Sigmoid colon (tissue), 7 donors: Measurements from ENCODE around the gene C9. TPM values are rescaled to one million over a fixed set of nuclear protein-coding genes. Genes with fewer than 3 reads are reported as not detected.
"Not testable (repeated sequence)": the region's sequence is repeated elsewhere in the genome, so short reads cannot be mapped to it uniquely, and the experiment has no call there.

Source experiments
- DNase-seq: peaks from one replicate; pipeline ENCODE4 v3.0.0-alpha.2; 2019
- H3K27ac ChIP-seq, 4 donors: fragments of 200-600 bp; sonication (generic); one replicate each; pipeline ENCODE4 v1.5.1; 2016 to 2019; ENCODE audit warnings: mild to moderate bottlenecking in 1 of 4
- H3K27me3 ChIP-seq, 3 donors: fragments of 200-600 bp; sonication (generic); one replicate each; pipeline ENCODE4 v1.5.1; 2019; ENCODE audit warnings: mild to moderate bottlenecking in 1 of 3
- H3K36me3 ChIP-seq, 4 donors: fragments of 200-600 bp; sonication (generic); one replicate each; pipeline ENCODE4 v1.5.1; 2016 to 2019
- H3K4me1 ChIP-seq, 4 donors: fragments of 200-600 bp; sonication (generic); one replicate each; pipeline ENCODE4 v1.5.1; 2017 to 2019
- H3K4me3 ChIP-seq, 4 donors: fragments of 200-600 bp; sonication (generic); one replicate each; pipeline ENCODE4 v1.5.1; 2017 to 2019; ENCODE audit warnings: mild to moderate bottlenecking in 2 of 4, moderate library complexity in 1 of 4
- H3K9me3 ChIP-seq, 4 donors: fragments of 200-600 bp in 3 of 4; sonication (generic) in 3 of 4; one replicate each; pipeline versions ENCODE4 v1.5.1 to v1.6.1; 2013 to 2019
- EP300 ChIP-seq, 4 donors: sonication (generic); formaldehyde crosslinking; IDR thresholded peaks; one replicate each; pipeline ENCODE4 v1.6.1; 2017; ENCODE audit warnings: antibody characterized with exemption in 4 of 4
- POLR2A ChIP-seq, 2 donors: fragments of 450-650 bp; IDR thresholded peaks; one replicate each; pipeline ENCODE4 v1.6.1; 2016; ENCODE audit warnings: antibody characterized with exemption in 2 of 2, mild to moderate bottlenecking in 2 of 2, moderate library complexity in 2 of 2
- POLR2AphosphoS5 ChIP-seq, 4 donors: sonication (generic); formaldehyde crosslinking; IDR thresholded peaks; one replicate each; pipeline ENCODE4 v1.6.1; 2017; ENCODE audit warnings: antibody characterized with exemption in 4 of 4
- WGBS, 2 donors: extraction: QIAGEN DNeasy Blood & Tissue Kit; methylation state at CpG; one replicate each; pipeline ENCODE4 v1.1.7; 2013; 5-methylcytosine and 5-hydroxymethylcytosine counted together
- intact Hi-C: fragments of 100-400 bp; cut with DNase I; formaldehyde crosslinking; loops from one replicate; pipeline ENCODE4 v1.15.1; 2023
- polyA plus RNA-seq, 3 donors: library from polyadenylated mRNA; stranded (reverse); fragments of 200-250 nt; gene quantifications; one replicate each; pipeline ENCODE4 v1.2.3, GENCODE V29; 2013
- total RNA-seq, 4 donors: library from RNA; depleted of rRNA; stranded (reverse); fragments of >200 nt; gene quantifications; one replicate each; pipeline ENCODE4 v1.1.0, GENCODE V29; 2016
- TF ChIP-seq, protein P1 (sequence below), 4 experiments: fragments of 450-650 bp in 3 of 4; fragments of 200-600 bp in 1 of 4; IDR thresholded peaks; one replicate each; pipeline ENCODE4 v1.5.1; 2016 to 2019; ENCODE audit warnings: antibody characterized with exemption in 4 of 4, mild to moderate bottlenecking in 3 of 4, moderate library complexity in 2 of 4
- donor health status: healthy with polysubstance abuse.
- donor health status: Bipolar disorder and iron deficiency.
- donor health status: healthy.

The C9 gene
- total and polyA plus RNA-seq, 7 donors, result 0.06 TPM; not detected in 6

- intact Hi-C loops, result no loop called here
- WGBS, 2 donors, result 19 to 24% methylated on average over 2 of the region's 2 CpGs
- no peak for TF ChIP-seq POLR2A (IDR thresholded peaks at IDR 0.05)
- no peak for TF ChIP-seq POLR2AphosphoS5 (IDR thresholded peaks at IDR 0.05)
- TF ChIP-seq, protein P1, sequence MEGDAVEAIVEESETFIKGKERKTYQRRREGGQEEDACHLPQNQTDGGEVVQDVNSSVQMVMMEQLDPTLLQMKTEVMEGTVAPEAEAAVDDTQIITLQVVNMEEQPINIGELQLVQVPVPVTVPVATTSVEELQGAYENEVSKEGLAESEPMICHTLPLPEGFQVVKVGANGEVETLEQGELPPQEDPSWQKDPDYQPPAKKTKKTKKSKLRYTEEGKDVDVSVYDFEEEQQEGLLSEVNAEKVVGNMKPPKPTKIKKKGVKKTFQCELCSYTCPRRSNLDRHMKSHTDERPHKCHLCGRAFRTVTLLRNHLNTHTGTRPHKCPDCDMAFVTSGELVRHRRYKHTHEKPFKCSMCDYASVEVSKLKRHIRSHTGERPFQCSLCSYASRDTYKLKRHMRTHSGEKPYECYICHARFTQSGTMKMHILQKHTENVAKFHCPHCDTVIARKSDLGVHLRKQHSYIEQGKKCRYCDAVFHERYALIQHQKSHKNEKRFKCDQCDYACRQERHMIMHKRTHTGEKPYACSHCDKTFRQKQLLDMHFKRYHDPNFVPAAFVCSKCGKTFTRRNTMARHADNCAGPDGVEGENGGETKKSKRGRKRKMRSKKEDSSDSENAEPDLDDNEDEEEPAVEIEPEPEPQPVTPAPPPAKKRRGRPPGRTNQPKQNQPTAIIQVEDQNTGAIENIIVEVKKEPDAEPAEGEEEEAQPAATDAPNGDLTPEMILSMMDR (IDR thresholded peaks at IDR 0.05), result no peak
- Histone ChIP-seq H3K9me3 (no peaks in the 10 kb centered on the region), H3K36me3 (no peaks in the 10 kb centered on the region), H3K27ac (peak overlapping the region; percentile 29 to 40 (median 30)), H3K27me3 (no peaks in the 10 kb centered on the region), H3K4me1 (no peaks in the 10 kb centered on the region), H3K4me3 (no peak overlapping the region)
- DNase-seq, result no peak
These were observed 89.8 kb downstream of the C9 start for GRCh38 chr5:39274398-39275085.

GRCh38 chr5:39273314-39273954 lies 90.9 kb downstream of the C9 start:
- WGBS, 2 donors, result 80 to 87% methylated on average over 2 of the region's 2 CpGs
- Histone ChIP-seq H3K27ac (peak overlapping the region in 3 of 4 donors; percentile 14 to 40 (median 34)), H3K9me3 (no peaks in the 10 kb centered on the region), H3K4me1 (no peaks in the 10 kb centered on the region), H3K27me3 (no peaks in the 10 kb centered on the region), H3K4me3 (no peak overlapping the region), H3K36me3 (no peaks in the 10 kb centered on the region)
- no peak for DNase-seq
- intact Hi-C loops, result no loop called here
- TF ChIP-seq POLR2A (IDR thresholded peaks at IDR 0.05) (no peak), POLR2AphosphoS5 (IDR thresholded peaks at IDR 0.05) (no peak), EP300 (IDR thresholded peaks at IDR 0.05) (no peak)
- TF ChIP-seq, protein P1 (IDR thresholded peaks at IDR 0.05), result no peak

- H3K4me3 ChIP-seq, H3K9me3 ChIP-seq, intact Hi-C loops, H3K36me3 ChIP-seq, H3K27me3 ChIP-seq, H3K4me1 ChIP-seq, DNase-seq: not testable (repeated sequence)
- peak overlapping the region in 2 of 4 donors; percentile 14 to 34 for H3K27ac ChIP-seq
- 82 to 88% methylated on average over 14 of the region's 14 CpGs for WGBS, 2 donors
These were observed 91.4 kb downstream of the C9 start for GRCh38 chr5:39272869-39273231.

- Histone ChIP-seq H3K27me3 (no peaks in the 10 kb centered on the region), H3K4me1 (no peaks in the 10 kb centered on the region), H3K27ac (no peak overlapping the region), H3K4me3 (no peak overlapping the region), H3K9me3 (no peaks in the 10 kb centered on the region), H3K36me3 (no peaks in the 10 kb centered on the region)
- 68 to 80% methylated on average over 2 of the region's 2 CpGs for WGBS, 2 donors
- TF ChIP-seq POLR2A (IDR thresholded peaks at IDR 0.05), result no peak
- no peak for TF ChIP-seq EP300 (IDR thresholded peaks at IDR 0.05)
- TF ChIP-seq, protein P1 (IDR thresholded peaks at IDR 0.05), result no peak
- TF ChIP-seq POLR2AphosphoS5 (IDR thresholded peaks at IDR 0.05), result no peak
- DNase-seq, result no peak
- intact Hi-C loops, result no loop called here
These were observed 94.0 kb downstream of the C9 start for GRCh38 chr5:39270225-39270848.

- DNase-seq, result no peak
- no peak overlapping the region for H3K4me3 ChIP-seq
- H3K4me1 ChIP-seq, result no peaks in the 10 kb centered on the region
- TF ChIP-seq POLR2AphosphoS5 (IDR thresholded peaks at IDR 0.05) (no peak), EP300 (IDR thresholded peaks at IDR 0.05) (no peak), POLR2A (IDR thresholded peaks at IDR 0.05) (no peak)
- TF ChIP-seq, protein P1 (IDR thresholded peaks at IDR 0.05), result no peak
- intact Hi-C loops, result no loop called here
- no peak overlapping the region for H3K27ac ChIP-seq
- no peaks in the 10 kb centered on the region for H3K36me3 ChIP-seq
- H3K9me3 ChIP-seq, result no peaks in the 10 kb centered on the region
- 88 to 92% methylated on average over 2 of the region's 2 CpGs for WGBS, 2 donors
- H3K27me3 ChIP-seq, result no peaks in the 10 kb centered on the region
These were observed 97.1 kb downstream of the C9 start for GRCh38 chr5:39267186-39267585.
